ENCODE measurements around the gene MKNK2.
A peak's percentile ranks its signal among the peaks of the same experiment; 100 is the strongest.

The MKNK2 gene

GRCh38 chr19:2057484-2058469, 6.7 kb upstream of the MKNK2 start:
- DNase-seq (ENCODE audit: low spot score), result no peak

- no peak for DNase-seq (ENCODE audit: low spot score)
Measured at GRCh38 chr19:2056837-2057192, 5.8 kb upstream of the MKNK2 start.

- peak; percentile 68 for DNase-seq (ENCODE audit: low spot score)
Measured at GRCh38 chr19:2055931-2056836, 5.1 kb upstream of the MKNK2 start.

- DNase-seq (ENCODE audit: low spot score), result no peak
Measured at GRCh38 chr19:2054763-2055162, 3.7 kb upstream of the MKNK2 start.

- no peak for DNase-seq (ENCODE audit: low spot score)
Measured at GRCh38 chr19:2053601-2054389, 2.8 kb upstream of the MKNK2 start.

- DNase-seq (ENCODE audit: low spot score), result no peak
Measured at GRCh38 chr19:2051773-2052704, 995 bp upstream of the MKNK2 start.

- DNase-seq (ENCODE audit: low spot score), result no peak
Measured at GRCh38 chr19:2050349-2050990, 574 bp downstream of the MKNK2 start.

GRCh38 chr19:2049741-2050348, 1.2 kb downstream of the MKNK2 start:
- peak; percentile 95 for DNase-seq (ENCODE audit: low spot score)

- no peak for DNase-seq (ENCODE audit: low spot score)
Measured at GRCh38 chr19:2048959-2049740, 1.9 kb downstream of the MKNK2 start.

GRCh38 chr19:2048104-2048958, 2.7 kb downstream of the MKNK2 start:
- no peak for DNase-seq (ENCODE audit: low spot score)

- peak; percentile 65 for DNase-seq (ENCODE audit: low spot score)
Measured at GRCh38 chr19:2047449-2048103, 3.5 kb downstream of the MKNK2 start.

GRCh38 chr19:2047076-2047448, 4.0 kb downstream of the MKNK2 start:
- DNase-seq (ENCODE audit: low spot score), result no peak

GRCh38 chr19:2046046-2046907, 4.8 kb downstream of the MKNK2 start:
- DNase-seq (ENCODE audit: low spot score), result no peak

GRCh38 chr19:2045501-2046045, 5.5 kb downstream of the MKNK2 start:
- DNase-seq (ENCODE audit: low spot score), result no peak

GRCh38 chr19:2044709-2045500, 6.1 kb downstream of the MKNK2 start:
- no peak for DNase-seq (ENCODE audit: low spot score)

All from kidney tubule cell (primary cell).